Measurements from ENCODE around the gene VRK3.
"Not testable (repeated sequence)": the region's sequence is repeated elsewhere in the genome, so short reads cannot be mapped to it uniquely, and the experiment has no call there.

VRK3 gene, protein sequence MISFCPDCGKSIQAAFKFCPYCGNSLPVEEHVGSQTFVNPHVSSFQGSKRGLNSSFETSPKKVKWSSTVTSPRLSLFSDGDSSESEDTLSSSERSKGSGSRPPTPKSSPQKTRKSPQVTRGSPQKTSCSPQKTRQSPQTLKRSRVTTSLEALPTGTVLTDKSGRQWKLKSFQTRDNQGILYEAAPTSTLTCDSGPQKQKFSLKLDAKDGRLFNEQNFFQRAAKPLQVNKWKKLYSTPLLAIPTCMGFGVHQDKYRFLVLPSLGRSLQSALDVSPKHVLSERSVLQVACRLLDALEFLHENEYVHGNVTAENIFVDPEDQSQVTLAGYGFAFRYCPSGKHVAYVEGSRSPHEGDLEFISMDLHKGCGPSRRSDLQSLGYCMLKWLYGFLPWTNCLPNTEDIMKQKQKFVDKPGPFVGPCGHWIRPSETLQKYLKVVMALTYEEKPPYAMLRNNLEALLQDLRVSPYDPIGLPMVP

DNA sequence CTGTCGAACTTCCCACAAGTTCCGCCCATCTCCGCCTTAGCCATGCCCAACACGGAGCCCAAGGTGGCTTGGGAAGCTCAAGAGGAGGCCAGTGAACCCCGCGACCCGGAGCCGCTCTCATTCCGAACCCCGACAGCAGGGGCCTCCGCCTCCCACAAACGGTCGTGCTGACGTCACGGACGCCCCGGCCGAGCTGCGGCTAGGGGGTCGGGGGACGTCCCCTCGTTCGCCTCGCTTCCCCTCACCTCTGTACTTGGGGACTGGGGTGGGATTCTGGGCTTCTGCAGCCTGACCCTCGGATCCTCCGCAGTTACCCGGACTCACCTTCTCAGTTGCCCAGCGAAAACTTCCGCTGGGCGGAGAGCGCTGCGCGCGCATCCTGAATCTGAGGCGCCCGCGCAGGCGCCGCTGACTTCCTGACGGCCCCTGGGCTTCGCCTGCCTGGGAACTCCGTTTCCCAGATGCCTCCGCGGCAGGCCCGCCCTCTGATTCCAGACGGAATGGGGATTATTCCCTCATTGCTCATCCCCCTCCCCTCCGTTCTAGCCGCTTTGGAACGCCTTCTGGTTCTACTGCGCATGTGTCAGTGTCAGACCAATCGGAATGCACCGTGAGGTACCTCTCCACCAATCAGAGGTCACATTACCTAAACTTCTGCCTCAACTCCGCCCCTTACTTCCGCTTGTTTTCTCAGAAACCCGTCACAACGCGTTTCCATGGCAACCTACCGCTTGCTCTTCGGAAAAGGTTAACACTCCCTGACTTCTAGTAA, at the start of gene VRK3:
TSS of gene VRK3 (minus strand) at position 351 of the 772 bp plus-strand sequence. CDS start 9,210 bp downstream, outside the sequence.
- DNase-seq: peak; percentile 99 to 100

DNA sequence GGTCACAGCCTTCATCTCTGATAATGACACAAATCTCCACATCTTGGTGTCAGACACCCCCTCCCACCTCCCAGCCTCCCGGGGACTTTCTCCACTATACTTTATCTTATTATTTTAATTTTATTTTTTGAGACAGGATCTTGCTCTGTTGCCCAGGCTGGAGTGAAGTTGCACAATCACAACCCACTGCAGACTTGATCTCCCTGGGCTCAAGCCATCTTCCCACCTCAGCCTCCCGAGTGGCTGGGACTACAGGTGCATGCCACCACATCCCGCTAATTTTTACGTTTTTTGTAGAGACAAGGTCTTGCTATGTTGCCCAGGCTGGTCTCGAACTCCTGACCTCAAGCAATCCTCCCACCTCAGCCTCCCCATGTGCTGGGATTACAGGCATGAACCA, 43.2 kb upstream of the VRK3 start:
- not testable (repeated sequence) for DNase-seq

DNA sequence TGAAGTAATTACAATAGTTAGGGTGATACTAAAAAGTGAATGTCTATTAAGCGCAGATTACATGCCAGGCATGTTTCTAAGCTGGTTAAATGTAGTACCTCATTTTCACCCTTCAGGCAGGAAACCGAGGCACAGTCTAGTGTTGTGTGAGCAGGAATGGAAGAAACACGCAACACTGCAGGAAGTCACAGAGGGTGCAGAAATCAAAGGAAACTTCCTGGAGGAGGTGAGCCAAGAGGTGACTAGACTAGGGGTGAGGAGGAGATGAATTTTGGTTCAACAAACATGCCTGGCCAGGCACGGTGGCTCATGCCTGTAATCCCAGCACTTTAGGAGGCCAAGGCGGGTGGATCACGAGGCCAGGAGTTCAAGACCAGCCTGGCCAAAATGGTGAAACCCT, 42.4 kb upstream of the VRK3 start:
- DNase-seq: no peak

DNA sequence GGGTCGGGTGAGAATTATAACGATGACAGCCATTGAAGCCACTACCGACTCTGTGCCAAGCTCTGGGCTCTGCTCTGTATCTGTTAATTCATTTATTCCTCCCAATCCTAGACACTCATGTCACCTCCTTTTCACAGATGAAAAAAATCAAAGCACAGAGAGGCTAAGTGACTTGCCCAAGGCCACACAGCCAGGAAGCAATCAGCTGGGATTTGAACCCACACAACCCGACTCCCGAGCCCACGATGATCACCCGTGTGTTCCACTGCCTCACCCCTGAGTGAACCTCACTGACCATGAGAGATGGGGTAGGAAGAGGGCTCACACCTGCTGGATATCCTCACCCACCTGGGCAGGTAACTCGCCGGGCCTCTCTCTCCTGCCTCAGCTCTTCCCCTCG, 40.8 kb upstream of the VRK3 start:
- no peak for DNase-seq

DNA sequence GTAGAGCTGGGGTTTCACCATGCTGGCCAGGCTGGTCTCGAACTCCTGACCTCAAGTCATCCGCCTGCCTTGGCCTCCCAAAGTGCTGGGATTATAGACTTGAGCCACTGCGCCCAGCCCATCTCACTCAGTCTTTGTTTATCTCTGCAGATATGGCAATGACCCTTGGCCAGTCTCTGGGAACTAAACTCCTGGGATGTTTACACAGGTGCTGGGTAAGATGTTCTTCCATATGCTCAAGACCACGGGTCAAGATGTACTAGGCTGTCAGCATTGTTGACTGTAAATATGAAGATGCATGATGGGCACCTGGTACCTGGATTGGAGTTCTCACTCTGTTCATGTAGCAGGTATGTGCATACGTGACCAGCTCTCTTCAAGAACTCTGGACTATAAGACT, 36.5 kb upstream of the VRK3 start:
- DNase-seq: no peak

DNA sequence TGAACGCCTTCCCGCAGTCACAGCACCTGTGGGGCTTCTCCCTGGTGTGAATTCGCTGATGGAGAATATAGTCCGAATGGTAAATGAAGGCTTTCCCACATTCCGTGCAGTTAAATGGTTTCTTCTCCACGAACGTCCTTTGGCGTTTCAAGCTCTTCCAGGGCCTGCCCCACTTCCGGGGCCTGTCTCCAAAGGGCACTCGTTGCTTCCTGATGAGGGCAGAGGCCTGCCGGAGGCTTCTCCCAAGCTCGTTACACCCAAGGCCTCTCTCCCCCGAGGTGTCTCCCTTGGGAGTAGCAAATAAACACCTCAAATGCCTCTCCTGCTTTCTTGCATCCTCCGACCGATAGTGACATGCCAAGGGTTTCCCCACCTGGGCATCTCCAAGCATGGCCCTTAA, 34.9 kb upstream of the VRK3 start:
- DNase-seq: no peak

DNA sequence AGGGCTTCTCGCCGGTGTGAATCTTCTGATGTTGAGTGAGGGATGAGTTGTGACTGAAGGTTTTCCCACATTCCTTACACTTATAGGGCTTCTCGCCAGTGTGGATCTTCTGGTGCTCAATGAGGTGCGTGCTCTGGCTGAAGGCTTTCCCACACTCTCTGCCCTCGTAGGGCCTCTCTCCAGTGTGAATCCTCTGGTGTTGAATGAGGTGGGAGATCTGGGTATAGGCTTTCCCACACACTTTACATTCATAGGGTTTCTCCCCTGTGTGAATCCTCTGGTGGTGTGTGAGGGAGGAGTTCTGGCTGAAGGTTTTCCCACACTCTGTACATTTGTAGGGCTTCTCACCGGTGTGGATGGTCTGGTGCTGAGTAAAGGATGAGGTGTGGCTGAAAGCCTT, 33.9 kb upstream of the VRK3 start:
- no peak for DNase-seq

DNA sequence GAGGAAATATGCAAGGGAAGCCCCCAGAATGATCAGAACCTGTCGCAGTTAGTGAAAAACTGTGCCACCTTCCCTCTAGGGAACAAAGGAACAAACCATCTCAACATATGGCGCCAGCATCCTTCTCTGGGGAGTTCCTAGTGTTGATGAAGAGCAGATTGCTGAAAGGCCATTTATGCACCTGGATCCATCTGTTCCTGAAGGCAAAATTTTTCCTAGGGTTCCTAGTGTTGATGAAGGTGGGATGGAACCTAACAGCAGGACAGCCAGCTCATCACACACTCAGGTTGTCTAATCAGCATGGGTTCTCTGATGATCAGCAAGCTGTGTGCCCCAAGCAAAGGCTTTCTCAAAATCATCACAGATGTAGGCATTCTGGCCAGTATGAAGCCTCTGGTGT, 33.3 kb upstream of the VRK3 start:
- no peak for DNase-seq

DNA sequence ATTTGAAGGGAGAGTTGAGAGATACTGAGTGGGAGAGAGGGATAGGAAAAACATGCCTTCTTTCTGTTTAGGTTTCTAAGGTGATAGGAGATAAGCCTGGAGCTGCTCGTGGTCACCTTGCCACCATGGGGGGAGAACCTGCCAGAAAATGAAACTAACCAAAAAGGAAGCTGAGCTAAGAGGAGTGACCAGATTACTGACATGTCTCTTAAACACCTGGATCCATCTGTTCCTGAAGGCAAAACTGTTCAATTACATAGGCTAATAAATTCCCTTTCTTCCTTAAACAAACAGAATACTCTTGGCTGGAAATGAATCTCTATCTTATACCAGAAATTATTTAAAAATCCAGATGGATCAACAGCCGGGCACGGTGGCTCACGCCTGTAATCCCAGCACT, 27.9 kb upstream of the VRK3 start:
- no peak for DNase-seq

DNA sequence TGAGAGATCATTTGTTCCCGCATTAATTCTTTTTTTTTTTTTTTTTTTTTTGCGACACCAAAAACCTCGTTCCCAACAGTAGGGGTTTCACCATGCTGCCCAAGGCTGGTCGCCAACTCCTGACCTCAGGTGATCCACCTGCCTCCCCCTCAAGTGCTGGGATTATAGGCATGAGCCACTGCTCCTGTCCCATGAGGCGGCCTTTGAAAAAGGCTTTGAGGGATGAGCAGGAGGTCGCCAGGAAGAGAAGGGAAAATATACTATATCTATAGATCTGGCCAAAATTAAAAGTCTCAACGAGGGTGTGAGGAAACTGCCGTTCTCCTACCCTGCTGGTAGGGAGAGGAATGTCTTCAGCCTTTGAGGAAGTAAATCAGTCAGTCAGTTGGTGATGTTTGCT, 26.8 kb upstream of the VRK3 start:
- DNase-seq: no peak

DNA sequence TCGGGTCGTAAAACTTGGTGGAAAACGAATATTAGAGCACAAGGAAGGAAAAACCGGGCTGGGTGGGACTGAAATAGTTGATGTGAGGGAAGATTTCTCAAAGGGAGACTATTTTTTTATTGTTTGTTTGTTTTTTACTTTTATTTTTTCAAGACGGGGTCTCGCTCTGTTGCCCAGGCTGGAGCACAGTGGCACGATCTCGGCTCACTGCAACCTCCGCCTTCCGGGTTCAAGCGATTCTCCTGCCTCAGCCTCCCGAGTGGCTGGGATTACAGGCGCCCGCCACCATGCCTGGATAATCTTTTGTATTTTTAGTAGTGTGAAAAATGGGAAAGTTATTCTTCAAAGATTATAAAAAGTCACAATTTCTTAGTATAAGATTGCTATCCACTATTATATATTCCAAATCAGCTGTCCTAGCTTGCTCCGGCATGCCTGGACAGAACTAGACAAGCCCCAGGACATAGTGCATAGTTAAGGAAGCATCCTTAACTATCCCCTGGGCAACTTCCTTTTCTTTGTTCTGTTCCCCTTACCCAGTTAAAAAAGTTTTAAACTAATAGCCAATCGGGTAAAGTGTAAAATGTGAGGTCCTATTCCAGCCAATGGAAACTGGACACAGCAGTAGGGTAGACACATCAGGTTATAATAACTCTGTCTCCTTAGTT, 26.2 kb upstream of the VRK3 start:
- DNase-seq: not testable (repeated sequence)

DNA sequence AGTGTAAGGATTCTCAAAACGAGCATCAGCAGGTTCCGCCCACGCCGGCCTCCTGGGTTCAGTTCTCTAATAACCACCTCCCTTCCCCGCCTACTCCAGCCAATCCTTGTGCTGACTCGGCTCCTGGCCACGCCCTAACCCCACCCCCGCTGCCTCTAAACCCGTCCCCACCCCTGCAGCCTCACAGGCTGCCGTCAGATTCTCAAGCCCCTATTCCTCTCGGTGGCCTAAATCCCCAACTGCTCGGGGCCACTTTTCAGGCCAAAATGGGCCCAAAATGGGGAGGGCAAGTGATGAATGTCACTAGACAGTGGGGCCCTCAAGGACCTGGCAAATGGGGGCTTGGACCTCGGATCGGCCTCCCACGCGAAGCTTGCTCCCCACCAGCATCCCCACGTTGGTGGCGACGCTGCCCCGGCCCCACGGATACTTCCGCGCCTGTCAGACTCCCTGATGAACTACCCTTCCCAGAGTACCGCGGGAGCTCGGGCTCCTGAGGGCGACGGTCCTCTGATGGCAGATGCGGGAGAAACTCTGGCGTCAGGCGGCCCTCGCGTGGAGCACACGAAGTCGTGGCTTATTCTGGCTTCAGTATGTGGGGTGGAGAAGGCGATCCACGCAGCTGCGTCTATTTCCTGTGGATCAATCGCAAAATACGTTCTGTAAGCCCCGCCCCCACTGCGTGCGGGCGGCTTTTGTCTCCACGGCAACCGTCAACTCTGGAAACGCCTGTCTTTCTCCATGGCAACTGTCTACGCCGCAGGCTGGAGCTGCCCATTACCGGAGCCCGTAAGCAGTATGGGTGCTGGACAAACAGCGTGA, 25.4 kb upstream of the VRK3 start:
- peak; percentile 48 to 77 for DNase-seq

DNA sequence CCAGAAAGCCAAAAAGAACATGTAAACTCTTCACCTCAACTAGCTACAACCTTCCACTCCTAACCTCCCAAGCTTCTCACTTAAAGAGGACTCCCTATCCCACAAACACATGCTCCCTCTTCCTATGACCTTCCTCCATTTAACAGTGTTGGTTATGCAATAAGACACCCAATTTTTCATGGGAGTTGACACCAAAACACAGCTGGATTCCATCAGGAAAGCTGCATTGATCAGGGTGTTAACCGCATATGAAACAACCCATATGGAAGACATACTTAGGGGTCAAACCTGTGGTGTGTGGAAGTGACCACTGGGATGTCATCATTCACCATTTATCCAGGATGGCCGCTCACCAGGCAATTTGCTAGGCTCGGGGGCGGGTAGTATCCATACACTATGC, 22.5 kb upstream of the VRK3 start:
- DNase-seq: no peak

DNA sequence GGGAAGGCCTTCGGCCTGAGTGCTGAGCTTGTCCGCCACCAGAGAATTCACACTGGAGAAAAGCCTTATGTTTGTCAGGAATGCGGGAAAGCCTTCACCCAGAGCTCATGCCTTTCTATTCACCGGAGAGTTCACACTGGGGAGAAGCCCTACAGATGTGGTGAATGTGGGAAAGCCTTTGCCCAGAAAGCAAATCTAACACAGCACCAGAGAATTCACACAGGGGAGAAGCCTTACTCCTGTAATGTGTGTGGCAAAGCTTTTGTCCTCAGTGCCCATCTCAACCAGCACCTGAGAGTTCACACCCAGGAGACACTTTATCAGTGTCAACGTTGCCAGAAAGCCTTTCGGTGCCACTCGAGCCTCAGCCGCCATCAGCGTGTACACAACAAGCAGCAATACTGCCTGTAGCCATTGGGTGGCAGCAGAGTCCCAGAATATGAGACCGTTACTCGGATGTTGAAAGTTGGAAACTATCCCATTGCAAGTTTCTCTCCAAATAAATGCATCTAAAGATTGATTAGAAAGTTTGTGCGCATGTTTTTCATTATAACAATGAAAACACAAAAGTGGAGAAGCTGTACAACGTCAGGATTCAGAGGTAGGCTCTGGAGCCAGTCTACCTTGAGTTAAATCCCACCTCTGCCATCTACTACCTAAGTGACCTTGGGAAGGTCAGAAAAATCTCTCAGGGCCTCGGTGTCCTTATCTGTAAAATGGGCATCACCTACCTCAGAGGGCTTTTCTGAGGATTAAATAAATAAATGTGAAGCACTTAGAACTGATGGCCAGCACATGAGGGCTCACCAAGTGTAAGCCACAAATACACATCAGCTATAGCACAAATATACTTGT, 21.7 kb upstream of the VRK3 start:
- peak; percentile 19 to 29 for DNase-seq

DNA sequence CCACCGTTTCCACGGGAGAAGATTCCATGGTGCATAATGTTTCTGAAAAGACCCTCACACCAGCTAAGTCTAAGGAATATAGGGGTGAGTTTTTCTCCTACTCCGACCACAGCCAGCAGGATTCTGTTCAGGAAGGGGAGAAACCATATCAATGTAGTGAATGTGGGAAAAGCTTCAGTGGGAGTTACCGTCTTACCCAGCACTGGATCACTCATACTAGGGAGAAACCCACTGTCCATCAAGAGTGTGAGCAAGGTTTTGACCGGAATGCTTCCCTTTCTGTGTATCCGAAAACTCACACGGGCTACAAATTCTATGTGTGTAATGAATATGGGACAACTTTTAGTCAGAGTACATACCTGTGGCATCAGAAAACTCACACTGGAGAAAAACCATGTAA, 19.8 kb upstream of the VRK3 start:
- no peak for DNase-seq

DNA sequence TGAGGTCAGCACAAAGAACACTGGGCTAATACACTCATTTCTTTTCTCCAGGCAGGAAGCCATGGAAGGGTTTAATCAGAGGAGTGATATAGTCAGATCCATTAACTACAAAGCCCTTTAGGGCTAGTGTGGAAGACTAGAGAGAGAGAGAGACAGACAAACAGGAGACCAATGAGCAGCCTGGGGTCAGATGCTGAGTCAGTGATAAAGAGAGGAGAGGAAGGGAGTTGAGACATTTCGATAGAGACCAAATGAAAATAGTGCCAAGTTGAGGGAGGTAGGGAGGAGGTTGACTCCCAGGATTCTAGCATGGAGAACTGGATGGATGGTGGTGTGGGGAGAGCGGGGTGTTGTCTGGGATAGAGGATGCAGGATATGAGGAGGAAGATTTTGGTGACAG, 18.8 kb upstream of the VRK3 start:
- DNase-seq: no peak

DNA sequence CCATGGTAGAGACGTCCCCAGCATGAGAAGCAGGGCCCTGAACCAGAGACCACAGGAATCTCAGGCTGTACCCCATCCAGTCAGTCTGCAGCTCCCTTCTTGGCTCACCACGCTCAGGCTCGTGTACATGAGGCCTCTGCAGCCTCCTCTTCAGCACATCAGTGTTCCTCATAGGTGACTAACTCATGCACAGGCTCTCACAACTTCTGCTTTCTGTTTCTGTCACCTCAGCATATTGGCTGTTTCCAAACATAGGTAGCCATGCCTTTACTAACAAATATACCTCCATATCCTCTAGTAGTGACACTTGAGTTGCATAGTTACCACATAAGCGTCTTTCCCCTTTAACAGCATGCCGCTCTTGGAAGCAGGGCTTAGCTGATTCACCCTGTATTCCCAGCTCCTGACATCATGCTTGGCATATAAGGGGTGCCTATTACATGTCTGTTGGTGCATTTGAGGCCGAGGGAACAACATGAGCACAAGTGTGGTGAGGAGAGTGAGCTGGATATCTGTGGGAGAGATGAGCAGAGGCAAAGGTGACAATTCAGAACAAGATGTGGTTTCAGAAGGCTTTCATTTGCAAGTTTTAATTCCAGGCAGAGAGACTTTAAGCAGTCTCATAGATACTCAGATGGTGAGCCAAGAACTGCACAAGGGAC, 17.3 kb upstream of the VRK3 start:
- no peak for DNase-seq

DNA sequence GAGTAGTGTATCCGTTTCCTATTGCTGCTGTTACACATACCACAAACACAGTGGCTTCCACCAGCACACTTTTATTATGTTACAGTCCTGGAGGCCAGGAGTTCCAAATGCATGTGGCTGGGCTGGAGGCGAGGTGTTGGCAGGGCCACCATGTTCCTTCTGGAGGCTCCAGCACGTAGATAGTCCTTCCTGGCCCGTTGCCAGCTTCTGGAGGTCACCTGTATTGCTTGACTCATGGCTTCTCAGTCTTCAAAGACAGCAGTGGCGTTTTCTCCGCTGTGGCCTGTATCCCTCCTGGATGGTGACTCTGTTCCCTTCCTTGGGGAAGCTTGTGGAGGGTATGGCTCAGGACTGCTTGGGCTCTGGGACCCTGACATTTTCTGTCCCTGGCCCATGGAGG, 15.8 kb upstream of the VRK3 start:
- no peak for DNase-seq

DNA sequence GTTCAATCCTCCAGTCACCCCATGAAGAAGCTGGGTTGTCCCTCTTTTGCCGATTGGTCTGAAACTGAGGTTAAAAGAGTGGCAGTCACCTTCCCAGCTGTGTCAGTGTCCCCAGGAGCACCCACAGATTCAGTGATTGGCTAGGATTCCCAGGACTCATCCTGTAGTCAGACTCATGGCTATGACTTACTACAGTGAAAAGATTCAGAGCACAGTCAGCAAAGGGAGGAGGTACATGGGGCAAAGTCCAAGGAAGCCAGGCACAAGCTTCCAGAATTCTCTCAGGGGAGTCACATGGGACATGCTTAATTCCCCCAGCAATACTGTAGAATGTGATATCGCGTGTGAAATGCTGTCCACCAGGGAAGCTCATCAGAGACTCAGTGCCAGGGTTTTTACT, 14.8 kb upstream of the VRK3 start:
- DNase-seq: no peak

DNA sequence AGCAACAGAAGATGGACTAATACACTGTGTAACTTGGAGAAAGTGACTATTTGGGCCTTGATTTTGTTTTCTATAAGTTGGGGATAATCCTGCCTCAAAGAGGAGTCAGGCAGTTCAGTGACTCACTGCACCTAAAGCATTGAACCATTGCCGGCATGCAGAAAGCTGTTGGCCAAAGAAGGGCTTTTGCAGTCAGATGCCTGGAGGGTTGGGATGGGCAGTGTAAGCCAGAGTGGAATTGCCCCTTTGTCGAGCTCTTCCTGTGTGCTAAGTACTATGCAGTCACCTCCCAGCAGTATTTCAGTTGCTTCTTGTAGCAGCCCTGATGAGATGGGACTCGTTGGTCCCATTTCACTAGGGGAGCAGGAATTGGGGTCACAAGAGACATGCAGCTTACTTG, 11.7 kb upstream of the VRK3 start:
- DNase-seq: no peak

DNA sequence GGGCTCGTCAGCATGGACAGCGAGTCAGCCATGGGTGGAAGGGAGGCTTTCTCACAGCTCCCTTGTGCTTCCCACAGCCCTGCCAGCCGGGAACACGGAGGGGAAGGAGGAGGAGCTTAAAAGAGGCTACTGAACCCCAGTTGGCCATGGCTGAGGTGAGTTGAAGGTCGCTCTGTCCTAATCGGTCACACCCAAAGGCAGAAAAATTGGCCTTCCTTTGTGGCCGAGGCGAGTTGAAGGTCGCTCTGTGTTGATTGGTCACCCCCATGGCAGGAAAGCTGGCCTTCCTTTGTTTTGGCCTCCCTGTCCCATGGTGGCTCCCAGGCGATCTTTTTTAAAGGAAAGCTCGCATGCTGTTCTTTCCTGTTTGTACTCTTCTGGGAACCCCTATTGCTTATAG, 5.8 kb upstream of the VRK3 start:
- DNase-seq: no peak
